GM08714 (cell line): ENCODE data around the gene NME3.

ENCODE experiments used
- H3K4me3 ChIP-seq: fragments of 200-500 bp; sonication (Bioruptor generic); 2 replicates; pipeline ENCODE4 v1.5.1; 2014; ENCODE audit warnings: mild to moderate bottlenecking, low read length, inconsistent platforms
- ZNF274 ChIP-seq: IDR thresholded peaks from 2 replicates; pipeline ENCODE4 v1.6.1; 2012; ENCODE audit warnings: mild to moderate bottlenecking, low read depth, low read length

NME3 gene

GRCh38 chr16:1779741-1780676, 8.7 kb upstream of the NME3 start:
- no peak overlapping the region for H3K4me3 ChIP-seq

GRCh38 chr16:1779234-1779701, 7.9 kb upstream of the NME3 start:
- no peak for TF ChIP-seq ZNF274

More at GRCh38 chr16:1779741-1780676, 8.7 kb upstream of the NME3 start:
- no peak for TF ChIP-seq ZNF274

GRCh38 chr16:1778200-1779179, 7.1 kb upstream of the NME3 start:
- TF ChIP-seq ZNF274, result no peak
- no peak overlapping the region for H3K4me3 ChIP-seq

More at GRCh38 chr16:1779234-1779701, 7.9 kb upstream of the NME3 start:
- no peak overlapping the region for H3K4me3 ChIP-seq

GRCh38 chr16:1777375-1778199, 6.2 kb upstream of the NME3 start:
- no peak for TF ChIP-seq ZNF274
- no peak overlapping the region for H3K4me3 ChIP-seq

GRCh38 chr16:1776991-1777374, 5.6 kb upstream of the NME3 start:
- no peak overlapping the region for H3K4me3 ChIP-seq
- no peak for TF ChIP-seq ZNF274

- TF ChIP-seq ZNF274, result no peak
- no peak overlapping the region for H3K4me3 ChIP-seq
Measured at GRCh38 chr16:1776672-1776955, 5.3 kb upstream of the NME3 start.

- H3K4me3 ChIP-seq, result no peak overlapping the region
- TF ChIP-seq ZNF274, result no peak
Measured at GRCh38 chr16:1775846-1776671, 4.7 kb upstream of the NME3 start.

- no peak overlapping the region for H3K4me3 ChIP-seq
- TF ChIP-seq ZNF274, result no peak
Measured at GRCh38 chr16:1775006-1775845, 3.9 kb upstream of the NME3 start.

- peak overlapping the region; percentile 81; the same call in 1 of the 2 replicates for H3K4me3 ChIP-seq
- TF ChIP-seq ZNF274, result no peak
Measured at GRCh38 chr16:1774448-1774780, 3.1 kb upstream of the NME3 start.

GRCh38 chr16:1773703-1774447, 2.5 kb upstream of the NME3 start:
- TF ChIP-seq ZNF274, result no peak
- peak overlapping the region; percentile 81; the same call in 1 of the 2 replicates for H3K4me3 ChIP-seq

- TF ChIP-seq ZNF274, result no peak
- peak within 1 kb of the TSS; percentile 81 for H3K4me3 ChIP-seq
Measured at GRCh38 chr16:1772908-1773702, 1.8 kb upstream of the NME3 start, which contains the start of gene MRPS34. TSS of gene MRPS34 (minus strand) at chr16:1773134. CDS start at chr16:1773119, 15 bp downstream.
